IPS DF 4.7 (cell line): ENCODE measurements around the gene KRT73.

Experiments used
- DNase-seq: peaks from one replicate; pipeline ENCODE4 v3.0.0-alpha.2; 2013; ENCODE audit warnings: low spot score; ENCODE audit errors: extremely low read depth

The KRT73 gene

GRCh38 chr12:52622349-52622748 is 4.0 kb upstream of the KRT73 start:
- no peak for DNase-seq

DNA sequence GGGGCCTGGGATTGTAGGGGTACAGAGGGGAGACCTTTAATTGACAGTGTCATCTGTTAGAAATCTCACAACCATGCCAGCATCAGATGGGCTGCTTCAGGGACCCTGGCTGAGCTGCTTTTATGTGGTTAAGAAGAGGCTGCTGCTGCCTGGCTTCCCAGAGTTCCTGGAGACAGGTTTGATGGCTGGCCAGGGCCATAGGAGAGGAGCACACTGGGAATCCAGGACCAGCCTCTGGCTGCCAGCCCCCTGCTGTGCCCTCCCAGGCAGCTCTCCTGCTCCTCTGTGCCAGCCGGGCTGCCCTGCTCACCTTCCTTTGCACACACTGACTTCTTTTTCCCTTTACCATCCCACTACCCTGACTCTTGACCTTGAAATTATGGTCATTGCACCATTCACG is 507 bp upstream of the KRT73 start:
- DNase-seq, result no peak

GRCh38 chr12:52617403-52617785 is 965 bp downstream of the KRT73 start:
- DNase-seq, result no peak

DNA sequence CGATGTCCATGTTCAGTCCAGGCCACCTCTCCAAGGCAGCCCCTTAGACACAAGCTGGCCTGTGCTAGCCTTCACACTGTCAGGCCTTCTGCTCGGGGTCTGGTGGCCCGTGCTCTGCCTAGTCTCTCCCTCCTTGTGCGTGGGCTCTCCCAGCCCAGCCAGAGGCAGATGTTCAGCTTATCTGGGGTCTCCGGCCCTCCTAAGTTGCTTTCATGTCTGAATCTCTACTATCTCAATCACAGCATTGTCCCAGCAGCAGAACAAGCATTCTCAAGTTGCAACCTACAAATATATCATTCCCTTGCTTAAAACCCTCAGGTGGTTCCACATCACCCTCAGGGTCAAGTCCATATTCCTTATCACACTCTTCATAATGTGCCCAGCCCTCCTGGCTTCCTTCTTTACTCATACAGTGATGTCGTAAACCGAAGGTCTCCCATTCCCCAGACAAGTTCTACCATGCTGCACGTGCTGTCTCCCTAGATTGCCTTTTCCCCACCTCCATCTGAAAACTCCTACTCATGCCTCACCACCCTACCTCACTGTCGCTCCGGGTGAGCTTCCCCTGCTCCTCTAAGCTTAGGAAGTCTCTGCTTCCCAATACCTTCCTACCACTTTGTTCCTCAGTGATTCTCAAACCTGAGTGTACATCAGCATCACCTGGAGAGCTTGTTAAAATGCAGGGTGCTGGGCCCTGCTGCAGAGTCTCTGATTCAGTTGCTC is 1.5 kb downstream of the KRT73 start:
- no peak for DNase-seq

GRCh38 chr12:52615912-52616311 is 2.4 kb downstream of the KRT73 start:
- no peak for DNase-seq

DNA sequence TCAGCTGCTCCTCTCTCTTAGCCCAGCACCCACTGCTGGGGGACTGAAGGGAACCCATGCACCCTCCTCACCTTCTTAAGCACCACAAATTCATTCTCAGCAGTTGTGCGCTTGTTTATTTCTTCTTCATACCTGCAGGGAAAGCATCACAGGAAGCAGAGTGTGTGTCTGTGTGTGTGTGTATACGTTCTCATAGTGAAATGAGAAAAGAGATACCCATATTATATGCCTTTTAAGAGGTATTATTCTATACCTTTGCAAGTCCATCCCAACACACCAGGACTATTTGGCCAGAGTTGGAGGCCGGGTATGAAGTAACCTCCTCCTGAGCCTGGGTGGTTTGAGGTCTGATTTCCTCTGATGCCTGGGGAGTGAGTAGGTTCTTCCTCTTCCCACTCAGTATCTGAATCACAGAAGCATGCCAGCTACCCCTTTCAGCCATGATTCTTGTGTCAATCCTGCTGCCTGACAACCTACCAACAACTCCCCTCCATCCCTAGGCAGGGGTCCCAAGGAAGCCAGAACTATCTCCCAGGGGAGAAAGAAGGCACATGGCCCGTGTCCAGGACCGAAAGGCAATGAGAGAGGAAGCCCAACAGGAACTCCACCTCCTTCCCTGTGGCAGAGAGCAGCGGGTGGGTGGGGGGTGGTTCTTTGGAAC is 3.0 kb downstream of the KRT73 start:
- DNase-seq, result no peak

DNA sequence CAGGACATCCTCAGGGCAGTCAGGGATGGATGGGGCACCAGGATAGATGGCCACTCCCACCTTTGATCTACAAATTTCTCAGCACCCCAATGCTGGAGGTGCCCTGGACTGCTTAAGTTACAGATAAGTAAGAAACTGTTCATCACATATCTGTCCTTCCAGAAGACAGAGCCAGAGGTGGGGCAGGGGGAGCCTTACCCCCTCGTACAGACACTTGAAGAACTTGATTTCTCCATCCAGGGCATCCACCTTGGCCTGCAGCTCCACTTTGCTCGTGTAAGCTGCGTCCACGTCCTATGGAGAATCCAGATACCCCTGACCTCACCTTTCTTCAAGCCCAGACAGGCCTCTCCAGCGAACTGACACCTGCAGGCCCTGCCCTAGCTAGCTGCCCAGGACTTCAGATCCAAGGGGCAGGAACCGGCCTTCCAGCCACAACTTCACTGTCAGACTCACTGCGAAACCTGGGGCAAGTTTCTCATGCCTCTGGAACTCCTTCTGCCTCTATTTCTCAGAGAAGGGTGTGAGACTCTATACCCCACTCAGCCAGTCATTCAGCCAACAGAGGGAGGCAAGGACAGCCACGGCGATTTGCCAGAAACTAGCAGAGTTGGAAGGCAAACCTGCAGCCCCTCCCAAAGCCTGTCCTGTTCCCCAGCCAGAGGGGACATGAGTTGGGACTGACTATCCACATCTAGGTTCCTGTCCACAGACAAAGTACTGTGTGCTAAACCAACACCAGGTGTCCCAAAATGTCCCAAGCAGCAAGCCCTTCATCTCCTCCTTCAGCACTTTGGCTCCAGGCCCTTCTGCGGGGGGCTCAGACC is 3.8 kb downstream of the KRT73 start:
- DNase-seq, result no peak

GRCh38 chr12:52613384-52614030 is 4.9 kb downstream of the KRT73 start:
- no peak for DNase-seq

- no peak for DNase-seq
Observed at GRCh38 chr12:52612431-52613383, 5.7 kb downstream of the KRT73 start.

GRCh38 chr12:52611080-52611468 is 7.3 kb downstream of the KRT73 start:
- no peak for DNase-seq

DNA sequence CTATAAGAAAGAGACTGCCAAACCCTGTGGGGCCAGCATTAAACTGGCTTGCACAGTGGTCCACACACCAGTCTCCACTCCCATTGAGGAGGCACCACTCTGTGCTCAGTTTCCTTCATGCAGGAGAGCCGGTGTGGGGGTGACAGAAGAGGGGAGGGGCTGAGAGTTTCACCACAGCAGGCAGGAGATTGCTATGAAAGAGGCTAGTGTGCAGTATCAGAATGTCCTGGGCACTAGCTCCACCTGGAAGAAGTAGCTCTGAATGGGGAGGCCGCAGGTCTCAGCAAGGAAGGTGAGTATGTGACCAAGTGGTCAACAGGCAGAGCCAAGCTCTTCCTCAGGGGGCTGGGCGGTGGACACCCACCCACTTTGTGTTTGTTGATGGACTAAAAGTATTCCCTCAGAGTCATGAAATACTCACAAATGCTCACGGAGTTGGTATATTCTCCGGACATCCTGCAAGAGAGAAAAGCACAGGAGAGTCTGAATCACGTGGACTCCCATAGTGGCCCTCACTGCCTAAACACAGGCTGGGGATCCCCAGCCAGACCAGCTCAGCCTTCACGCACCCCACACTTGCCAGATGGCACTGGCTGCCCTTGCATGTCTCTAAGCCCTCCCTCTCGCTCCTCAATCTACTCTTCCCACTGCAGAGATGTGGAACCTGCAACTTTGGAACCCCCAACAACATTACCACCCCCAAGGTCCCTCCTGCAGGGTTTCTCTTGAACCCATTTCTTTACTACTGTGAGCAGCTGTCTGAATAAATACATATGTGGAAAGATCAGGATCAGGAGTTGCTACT is 9.3 kb downstream of the KRT73 start:
- no peak for DNase-seq

GRCh38 chr12:52608161-52608560 is 10.2 kb downstream of the KRT73 start:
- DNase-seq, result no peak

GRCh38 chr12:52607314-52607713 is 11.0 kb downstream of the KRT73 start:
- no peak for DNase-seq

- DNase-seq, result no peak
Observed at GRCh38 chr12:52606581-52607218, 11.7 kb downstream of the KRT73 start.

GRCh38 chr12:52606096-52606495 is 12.3 kb downstream of the KRT73 start:
- no peak for DNase-seq

DNA sequence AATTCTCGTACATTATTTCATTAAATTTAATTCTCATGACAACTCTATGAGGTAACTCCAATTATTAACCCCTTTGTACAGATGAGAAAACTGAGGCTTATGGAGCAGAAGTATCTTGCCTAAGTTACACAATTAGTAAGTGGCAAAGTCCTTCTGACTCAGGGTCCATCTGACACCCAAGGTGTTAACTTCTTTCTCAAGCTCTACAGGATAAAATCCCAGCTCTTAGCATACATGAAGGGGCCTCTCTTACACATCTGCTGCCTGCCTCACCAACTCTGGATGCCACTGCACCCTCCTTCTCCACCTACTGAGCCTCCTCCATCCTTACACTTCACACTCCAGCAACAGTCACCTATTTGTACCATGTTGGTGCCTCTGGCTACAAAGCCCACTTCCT is 12.8 kb downstream of the KRT73 start:
- no peak for DNase-seq

- no peak for DNase-seq
Observed at GRCh38 chr12:52604859-52605258, 13.5 kb downstream of the KRT73 start.

DNA sequence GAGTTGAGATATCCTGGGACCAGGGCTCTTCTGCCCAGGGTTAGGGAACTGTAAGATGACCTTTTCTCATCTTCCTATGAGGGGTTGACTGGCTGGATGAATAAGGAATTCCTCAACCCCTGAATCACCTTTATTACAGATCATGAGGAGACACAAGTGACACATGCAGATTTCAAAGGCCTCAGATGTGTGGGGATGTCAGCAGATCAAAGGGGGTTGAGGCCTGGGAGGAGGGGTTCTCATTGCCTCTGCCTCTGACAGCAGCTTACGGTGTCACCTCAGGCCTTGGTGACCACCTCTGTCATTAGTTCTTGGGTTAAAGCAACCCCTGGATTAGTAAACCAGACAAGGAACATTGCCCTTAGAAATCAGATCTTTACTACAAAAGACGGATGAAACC is 15.0 kb downstream of the KRT73 start:
- DNase-seq, result no peak

DNA sequence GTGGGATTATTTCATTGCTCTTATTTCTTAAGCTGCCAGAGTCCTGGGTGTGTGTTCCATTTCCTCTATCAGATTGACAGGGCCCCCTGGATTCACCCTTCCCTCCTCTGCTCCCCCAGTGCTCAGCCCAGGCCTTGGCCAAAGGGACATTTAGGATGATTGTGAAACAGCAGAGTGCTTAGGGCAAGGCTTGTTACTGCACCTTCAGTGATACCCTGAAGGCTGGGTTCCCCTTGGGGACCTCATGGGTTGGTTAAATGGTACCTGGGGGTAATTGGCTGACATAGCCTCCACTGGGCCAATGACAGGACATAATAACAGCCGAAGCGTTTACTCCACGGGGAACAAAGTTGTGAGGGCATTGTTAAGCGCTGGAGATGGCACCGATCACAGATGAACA is 15.8 kb downstream of the KRT73 start:
- no peak for DNase-seq
